Activated CD8-positive, alpha-beta memory T cell treated with anti-CD3 and anti-CD28 coated beads for 36 hours (primary cell): ENCODE results near the gene SLC39A11. TPM values are rescaled to one million over a fixed set of nuclear protein-coding genes. Genes with fewer than 3 reads are reported as not detected.
"Not testable (repeated sequence)": the region's sequence is repeated elsewhere in the genome, so short reads cannot be mapped to it uniquely, and the experiment has no call there.

Source experiments
- CTCF ChIA-PET: fragments of 350-600 bp; sonication (Branson Sonifier 250); formaldehyde crosslinking; loops from one replicate; lab custom pipeline; 2021; ENCODE audit warnings: antibody characterized with exemption; lab: Charles Lee
- POLR2A ChIA-PET: fragments of 350-600 bp; sonication (Branson Sonifier 250); formaldehyde crosslinking; loops from one replicate; lab custom pipeline; 2021; ENCODE audit warnings: antibody characterized with exemption; lab: Charles Lee
- total RNA-seq, 2 experiments: library from RNA; stranded (reverse); gene quantifications; one replicate each; pipeline ENCODE4 v1.2.3, GENCODE V29; 2021

Gene SLC39A11
- total RNA-seq, 2 experiments from 2014 or later = 16.1 to 17.2 TPM

DNA sequence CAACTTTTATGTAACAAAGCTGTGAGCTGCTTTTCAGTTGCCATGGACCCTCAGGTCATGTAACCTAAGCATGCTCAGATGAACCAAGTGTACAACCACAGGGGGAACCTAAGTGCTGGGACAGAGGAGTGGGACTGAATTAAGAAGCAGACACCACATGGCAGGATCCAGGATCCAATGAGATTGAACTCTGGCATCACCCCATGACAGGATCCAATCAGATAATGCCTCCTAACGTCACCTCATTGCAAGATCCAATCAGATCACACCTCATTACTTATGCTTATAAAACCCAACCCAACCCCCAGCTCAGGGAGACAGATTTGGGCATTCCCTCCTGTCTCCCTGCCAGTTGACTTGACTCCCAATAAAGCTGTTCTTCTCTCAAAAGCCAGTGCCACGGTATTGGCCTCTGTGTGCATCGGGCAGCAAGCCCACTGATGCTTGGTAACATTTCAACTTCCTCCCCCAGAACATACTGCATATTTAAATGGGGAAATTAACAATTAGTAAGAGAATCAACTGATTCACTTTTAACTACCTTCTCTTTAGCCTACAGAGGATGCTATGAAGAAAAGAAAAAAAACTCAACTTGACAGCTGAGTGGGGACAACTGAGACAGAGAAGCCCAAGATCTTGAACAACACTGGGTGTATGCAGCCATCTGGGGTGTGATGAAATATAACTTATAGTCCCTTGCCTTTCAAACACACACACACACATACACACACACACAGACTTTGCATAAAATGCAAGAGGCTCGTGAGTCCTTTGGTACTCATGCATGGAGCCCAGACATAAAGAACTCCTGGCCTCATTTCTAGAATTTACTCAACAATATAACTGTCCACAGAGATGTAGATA lies 148.4 kb downstream of the SLC39A11 start:
- CTCF ChIA-PET = no interaction called here
- POLR2A ChIA-PET = no interaction called here

DNA sequence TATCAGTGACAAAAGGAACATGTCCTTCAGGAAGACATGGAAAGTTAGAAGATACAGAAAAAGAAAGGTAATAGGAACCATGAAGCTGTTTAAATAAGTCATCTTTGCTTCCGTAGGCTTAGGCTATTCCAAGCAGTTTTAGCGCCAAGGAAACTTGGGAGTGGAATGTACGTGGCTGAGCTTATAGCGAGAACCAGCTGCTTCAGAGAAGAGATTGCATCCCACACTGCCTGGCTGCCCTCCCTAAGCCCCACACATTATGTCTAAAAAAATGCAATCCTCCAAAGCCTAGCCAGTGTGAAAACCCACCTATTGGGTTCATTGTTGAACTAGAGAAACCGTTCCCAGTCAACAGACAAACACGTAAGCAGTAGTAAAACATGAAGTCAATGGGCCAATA lies 149.9 kb downstream of the SLC39A11 start:
- ChIA-PET CTCF (no interaction called here), POLR2A (no interaction called here)

GRCh38 chr17:72940496-72940895 lies 152.0 kb downstream of the SLC39A11 start:
- ChIA-PET CTCF (no interaction called here), POLR2A (no interaction called here)

- POLR2A ChIA-PET = interaction anchor here (0.6 kb wide), 1 partner anchor 627 kb away, joined by 3 read pairs; no protein-coding TSS in a partner anchor
- CTCF ChIA-PET = no interaction called here
These were observed 154.0 kb downstream of the SLC39A11 start for GRCh38 chr17:72938482-72938881.

GRCh38 chr17:72937707-72938106 lies 154.8 kb downstream of the SLC39A11 start:
- POLR2A ChIA-PET = interaction anchor here (0.6 kb wide), 1 partner anchor 627 kb away, joined by 3 read pairs; no protein-coding TSS in a partner anchor
- CTCF ChIA-PET = interaction anchor here (0.6 kb wide), 1 partner anchor 373 kb away, joined by 3 read pairs; no protein-coding TSS in a partner anchor

- POLR2A ChIA-PET = not testable (repeated sequence)
- CTCF ChIA-PET = interaction anchor here (0.6 kb wide), 1 partner anchor 372 kb away, joined by 3 read pairs; no protein-coding TSS in a partner anchor
These were observed 155.2 kb downstream of the SLC39A11 start for GRCh38 chr17:72937254-72937653.

DNA sequence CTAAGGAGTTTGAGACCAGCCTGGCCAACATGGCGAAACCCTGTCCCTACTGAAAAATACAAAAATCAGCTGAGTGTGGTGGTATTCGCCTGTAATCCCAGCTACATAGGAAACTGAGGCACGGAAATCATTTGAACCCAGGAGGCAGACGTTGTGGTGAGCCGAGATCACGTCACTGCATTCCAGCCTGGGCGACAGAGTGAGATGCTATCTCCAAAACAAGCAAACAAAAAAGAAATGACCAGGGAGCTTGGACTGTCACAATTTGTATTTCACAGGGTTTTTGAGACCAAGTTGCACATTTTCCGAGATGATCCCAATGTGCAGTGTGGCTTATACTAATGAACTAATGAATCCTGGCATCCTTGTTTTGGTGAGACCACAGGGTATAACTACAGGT lies 156.5 kb downstream of the SLC39A11 start:
- ChIA-PET CTCF (no interaction called here), POLR2A (no interaction called here)

- ChIA-PET POLR2A (no interaction called here), CTCF (no interaction called here)
These were observed 157.6 kb downstream of the SLC39A11 start for GRCh38 chr17:72934927-72935326.

- CTCF ChIA-PET = no interaction called here
These were observed 160.9 kb downstream of the SLC39A11 start for GRCh38 chr17:72931635-72932034.

DNA sequence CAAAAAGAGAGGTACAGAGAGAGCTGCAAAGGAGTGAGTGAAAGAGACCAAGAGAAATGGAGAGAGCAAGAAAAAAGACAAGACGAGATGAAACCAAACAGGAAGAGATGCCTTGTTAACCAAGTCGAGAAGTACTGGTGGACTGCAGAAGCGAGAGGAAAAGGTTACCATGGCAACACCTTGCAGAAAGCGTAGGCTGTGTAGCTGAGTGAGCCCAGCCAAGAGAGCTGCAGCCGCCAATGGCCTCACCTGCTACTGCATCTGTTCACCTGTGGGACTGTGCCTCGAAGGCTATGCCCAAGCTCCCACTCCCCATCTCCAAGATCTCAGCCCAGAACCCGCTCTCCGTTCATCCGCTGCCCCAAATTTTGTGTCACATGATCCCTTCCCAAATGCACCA lies 161.3 kb downstream of the SLC39A11 start:
- POLR2A ChIA-PET = no interaction called here
- CTCF ChIA-PET = no interaction called here

More at GRCh38 chr17:72931635-72932034, 160.9 kb downstream of the SLC39A11 start:
- POLR2A ChIA-PET = no interaction called here

DNA sequence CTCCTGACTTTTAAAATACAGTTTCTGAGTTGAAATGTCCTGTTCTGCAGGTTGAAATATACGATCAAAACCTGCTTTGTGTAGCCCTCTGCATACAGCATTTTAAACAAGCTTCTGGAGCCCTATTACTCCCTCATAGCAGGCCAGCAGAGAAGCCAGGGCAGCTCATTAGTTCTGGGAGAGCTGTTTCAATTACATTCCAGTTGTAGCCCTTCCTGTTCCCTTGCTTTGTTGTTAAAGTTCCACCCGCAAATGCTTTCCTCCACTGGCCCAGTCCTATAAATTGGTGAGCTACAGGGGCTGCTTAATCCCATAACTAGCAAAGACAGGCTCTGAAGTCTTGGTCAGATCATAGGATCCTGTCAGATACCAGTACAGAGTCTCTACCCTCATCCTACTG lies 162.5 kb downstream of the SLC39A11 start:
- CTCF ChIA-PET = no interaction called here
- POLR2A ChIA-PET = no interaction called here

DNA sequence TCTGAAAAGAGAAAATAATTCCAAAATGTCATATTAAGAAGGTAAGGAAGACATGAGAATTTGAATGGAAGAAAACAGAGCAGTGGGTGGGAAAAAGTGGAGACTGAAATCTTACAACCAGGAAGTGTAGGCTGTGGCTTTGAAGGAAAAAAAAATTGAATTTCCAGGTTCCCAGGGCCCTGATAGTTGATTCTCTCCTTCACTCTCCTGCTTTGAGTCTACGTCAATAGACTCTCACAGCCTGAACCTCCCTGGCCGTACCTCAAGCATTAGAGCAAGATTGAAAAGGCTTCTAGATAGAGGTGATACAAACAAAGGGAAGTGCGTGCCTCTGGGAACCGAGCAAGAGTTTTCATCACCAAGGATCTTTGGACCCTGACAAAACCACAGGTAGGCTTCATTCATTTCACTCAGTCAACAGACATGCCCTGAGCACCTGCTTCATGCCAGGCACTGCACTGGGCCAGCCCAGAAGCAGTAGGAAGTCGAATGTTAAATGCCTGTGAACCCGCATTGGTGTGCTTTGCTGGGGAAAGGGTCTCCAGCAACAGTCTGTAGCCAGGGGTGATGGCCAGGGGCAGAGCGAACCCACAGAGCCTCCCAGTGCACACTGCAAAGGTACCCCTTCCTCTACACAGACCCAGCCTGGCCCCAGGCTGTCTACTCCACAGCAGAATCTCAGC lies 163.9 kb downstream of the SLC39A11 start:
- ChIA-PET CTCF (no interaction called here), POLR2A (no interaction called here)

GRCh38 chr17:72927760-72928159 lies 164.7 kb downstream of the SLC39A11 start:
- ChIA-PET POLR2A (no interaction called here), CTCF (no interaction called here)

DNA sequence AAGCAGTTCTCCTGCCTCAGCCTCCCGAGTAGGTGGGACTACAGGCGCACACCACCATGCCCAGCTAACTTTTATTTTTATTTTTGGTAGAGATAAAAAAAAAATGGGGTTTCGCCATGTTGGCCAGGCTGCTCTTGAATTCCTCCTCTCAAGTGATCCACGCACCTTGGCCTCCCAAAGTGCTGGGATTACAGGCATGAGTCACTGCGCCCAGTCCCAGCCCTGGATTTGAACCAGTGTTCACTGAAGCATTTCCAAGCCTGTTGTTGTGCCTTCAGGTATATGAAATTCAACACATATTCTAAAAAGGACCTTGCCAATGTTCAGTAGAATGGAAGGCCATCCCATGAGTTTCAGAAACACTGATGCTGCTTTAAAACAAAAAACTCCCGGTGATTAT lies 165.3 kb downstream of the SLC39A11 start:
- CTCF ChIA-PET = no interaction called here
- POLR2A ChIA-PET = no interaction called here

GRCh38 chr17:72926171-72926570 lies 166.3 kb downstream of the SLC39A11 start:
- ChIA-PET CTCF (no interaction called here), POLR2A (interaction anchor here (0.5 kb wide), 2 partner anchors 144 to 145 kb away, joined by 4 read pairs; no protein-coding TSS in a partner anchor)

- CTCF ChIA-PET = no interaction called here
- POLR2A ChIA-PET = no interaction called here
These were observed 168.3 kb downstream of the SLC39A11 start for GRCh38 chr17:72924196-72924595.

- CTCF ChIA-PET = no interaction called here
These were observed 170.3 kb downstream of the SLC39A11 start for GRCh38 chr17:72922219-72922618.

DNA sequence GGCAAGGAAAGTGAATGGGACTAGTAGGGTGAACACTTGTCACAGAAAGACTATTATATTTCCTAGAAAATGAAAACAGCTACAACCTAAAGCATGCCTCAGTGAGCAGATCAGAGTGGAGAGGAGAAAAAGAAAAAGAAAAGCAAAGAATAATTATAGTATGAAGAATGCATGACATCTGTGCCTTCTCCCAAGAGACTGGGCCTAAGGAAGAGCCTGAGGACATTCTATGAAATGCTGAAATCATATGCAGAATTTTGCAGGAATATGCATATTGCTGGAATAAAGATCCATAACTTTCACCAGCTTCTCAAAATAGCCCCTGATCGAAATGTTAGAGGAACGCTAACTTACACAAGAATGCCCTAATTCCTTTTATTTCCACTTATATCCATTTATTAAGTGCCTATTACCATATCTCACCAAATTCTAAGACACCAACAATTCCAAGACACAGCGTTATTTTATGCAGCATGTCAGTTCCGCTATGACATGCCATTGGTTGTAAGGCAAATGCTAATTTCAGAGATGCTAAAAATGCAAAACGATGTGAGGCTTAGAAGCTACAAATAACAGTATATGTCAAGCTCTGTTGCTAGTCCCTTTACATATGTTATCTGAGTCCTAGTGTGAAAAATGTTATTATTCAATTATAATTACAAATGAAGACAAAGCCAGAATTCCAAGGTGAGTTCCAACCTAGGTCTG lies 171.0 kb downstream of the SLC39A11 start:
- ChIA-PET POLR2A (no interaction called here), CTCF (no interaction called here)

More at GRCh38 chr17:72922219-72922618, 170.3 kb downstream of the SLC39A11 start:
- POLR2A ChIA-PET = no interaction called here

DNA sequence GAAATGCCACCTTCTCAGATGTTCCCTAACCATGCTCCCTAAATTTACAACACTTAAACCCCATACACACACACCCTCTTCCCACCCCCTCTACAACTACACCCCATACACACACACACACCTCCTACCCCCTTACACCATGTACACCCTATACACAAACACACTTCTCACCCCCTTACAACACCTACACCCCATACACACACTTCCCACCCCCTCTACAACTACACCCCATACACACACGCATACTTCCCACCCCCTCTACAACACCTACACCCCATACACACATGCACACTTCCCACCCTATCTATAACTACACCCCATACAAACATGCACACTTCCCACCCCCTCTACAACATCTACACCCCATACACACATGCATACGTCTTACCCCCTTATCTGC lies 172.0 kb downstream of the SLC39A11 start:
- POLR2A ChIA-PET = no interaction called here
- CTCF ChIA-PET = no interaction called here

DNA sequence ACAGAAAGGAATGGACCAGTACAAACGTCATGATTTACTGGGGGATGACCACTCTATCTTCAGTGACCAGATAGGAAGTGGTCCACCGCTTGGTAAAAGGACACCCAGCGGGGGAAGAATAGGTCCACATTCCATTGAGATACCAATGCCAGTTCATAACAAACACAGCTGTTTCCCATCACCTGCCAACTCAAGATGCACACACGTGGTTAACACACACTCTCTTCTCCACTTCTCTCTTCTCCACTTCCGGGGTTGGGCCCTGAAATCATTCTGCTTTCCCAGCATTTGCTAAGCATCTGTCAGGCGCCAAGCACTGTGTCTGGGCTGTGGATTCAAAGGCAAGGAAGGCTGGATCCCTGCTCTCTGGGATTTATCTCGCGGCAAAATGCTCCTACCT lies 175.5 kb downstream of the SLC39A11 start:
- CTCF ChIA-PET = no interaction called here
- POLR2A ChIA-PET = no interaction called here
